Activated naive CD4-positive, alpha-beta T cell treated with anti-CD3 and anti-CD28 coated beads for 36 hours (primary cell): Measurements from ENCODE around the gene SENP5. TPM values are rescaled to one million over a fixed set of nuclear protein-coding genes. Genes with fewer than 3 reads are reported as not detected.

ENCODE experiments used
- CTCF ChIA-PET: fragments of 350-600 bp; sonication (Branson Sonifier 250); formaldehyde crosslinking; loops from one replicate; lab custom pipeline; 2021; ENCODE audit warnings: antibody characterized with exemption; lab: Charles Lee
- DNase-seq: peaks from one replicate; pipeline ENCODE4 v3.0.0-alpha.2; 2020
- H3K27ac Mint-ChIP-seq: one replicate; pipeline ENCODE4 v1.8.0; 2021; ENCODE audit warnings: mild to moderate bottlenecking, mixed read lengths
- H3K27me3 Mint-ChIP-seq: one replicate; pipeline ENCODE4 v1.8.0; 2021; ENCODE audit warnings: low read depth, mixed read lengths
- H3K36me3 Mint-ChIP-seq: one replicate; pipeline ENCODE4 v1.8.0; 2021; ENCODE audit warnings: low read depth, mixed read lengths
- H3K4me1 Mint-ChIP-seq: one replicate; pipeline ENCODE4 v1.8.0; 2021; ENCODE audit warnings: low read depth, mixed read lengths
- H3K4me3 Mint-ChIP-seq: one replicate; pipeline ENCODE4 v1.8.0; 2021; ENCODE audit warnings: mild to moderate bottlenecking, moderate library complexity, mixed read lengths
- H3K9me3 Mint-ChIP-seq: one replicate; pipeline ENCODE4 v1.8.0; 2021; ENCODE audit warnings: mixed read lengths
- intact Hi-C: fragments of 100-400 bp; cut with micrococcal nuclease; formaldehyde crosslinking; loops from one replicate; pipeline ENCODE4 v1.15.1; 2023
- total RNA-seq, 2 experiments: library from RNA; stranded (reverse); gene quantifications; one replicate each; pipeline ENCODE4 v1.2.3, GENCODE V29; 2021

The SENP5 gene
- total RNA-seq, 2 experiments from 2014 or later: 24.1 to 24.4 TPM

- H3K9me3 Mint-ChIP-seq: no peaks in the 10 kb centered on the region
- CTCF ChIA-PET: no interaction called here
- intact Hi-C loops: no loop called here
- peaks cover 19% of the 10 kb centered on the region for H3K4me1 Mint-ChIP-seq
- H3K36me3 Mint-ChIP-seq: peaks cover 9% of the 10 kb centered on the region
- DNase-seq: no peak
- H3K4me3 Mint-ChIP-seq: no peak overlapping the region
- H3K27me3 Mint-ChIP-seq: no peaks in the 10 kb centered on the region
- H3K27ac Mint-ChIP-seq: no peak overlapping the region
These were observed 80.2 kb downstream of the SENP5 start for GRCh38 chr3:196947860-196948441.

GRCh38 chr3:196948442-196949284 lies 80.9 kb downstream of the SENP5 start:
- Mint-ChIP-seq H3K4me1 (peaks cover 13% of the 10 kb centered on the region), H3K4me3 (no peak overlapping the region), H3K27me3 (no peaks in the 10 kb centered on the region), H3K36me3 (peaks cover 4% of the 10 kb centered on the region), H3K9me3 (no peaks in the 10 kb centered on the region), H3K27ac (no peak overlapping the region)
- intact Hi-C loops: no loop called here
- DNase-seq: no peak
- CTCF ChIA-PET: no interaction called here

- H3K36me3 Mint-ChIP-seq: no peaks in the 10 kb centered on the region
- DNase-seq: no peak
- H3K27me3 Mint-ChIP-seq: no peaks in the 10 kb centered on the region
- H3K27ac Mint-ChIP-seq: no peak overlapping the region
- H3K4me1 Mint-ChIP-seq: peaks cover 7% of the 10 kb centered on the region
- no peaks in the 10 kb centered on the region for H3K9me3 Mint-ChIP-seq
- CTCF ChIA-PET: no interaction called here
- intact Hi-C loops: no loop called here
- H3K4me3 Mint-ChIP-seq: no peak overlapping the region
These were observed 81.5 kb downstream of the SENP5 start for GRCh38 chr3:196949285-196949619.

GRCh38 chr3:196949750-196950149 lies 82.0 kb downstream of the SENP5 start:
- Mint-ChIP-seq H3K27me3 (no peaks in the 10 kb centered on the region), H3K27ac (no peak overlapping the region), H3K4me3 (no peak overlapping the region), H3K36me3 (no peaks in the 10 kb centered on the region), H3K4me1 (peaks cover 2% of the 10 kb centered on the region), H3K9me3 (no peaks in the 10 kb centered on the region)
- intact Hi-C loops: no loop called here
- DNase-seq: no peak
- CTCF ChIA-PET: no interaction called here

- Mint-ChIP-seq H3K27ac (no peak overlapping the region), H3K4me1 (no peaks in the 10 kb centered on the region), H3K27me3 (peaks cover 2% of the 10 kb centered on the region), H3K36me3 (no peaks in the 10 kb centered on the region), H3K4me3 (no peak overlapping the region), H3K9me3 (no peaks in the 10 kb centered on the region)
- DNase-seq: no peak
- intact Hi-C loops: no loop called here
- CTCF ChIA-PET: interaction anchor here (0.6 to 2.4 kb wide), 3 partner anchors 18 to 455 kb away, joined by 3 to 5 read pairs (median 3); no protein-coding TSS in a partner anchor
These were observed 83.7 kb downstream of the SENP5 start for GRCh38 chr3:196951371-196951770.

- Mint-ChIP-seq H3K4me3 (no peak overlapping the region), H3K9me3 (no peaks in the 10 kb centered on the region), H3K27me3 (peaks cover 2% of the 10 kb centered on the region), H3K27ac (no peak overlapping the region), H3K36me3 (no peaks in the 10 kb centered on the region), H3K4me1 (no peaks in the 10 kb centered on the region)
- no peak for DNase-seq
- intact Hi-C loops: no loop called here
- CTCF ChIA-PET: interaction anchor here (0.6 to 1.1 kb wide), 2 partner anchors 117 to 424 kb away, joined by 3 to 4 read pairs; no protein-coding TSS in a partner anchor
These were observed 87.1 kb downstream of the SENP5 start for GRCh38 chr3:196954832-196955231.

GRCh38 chr3:196962108-196962929 lies 94.6 kb downstream of the SENP5 start:
- Mint-ChIP-seq H3K36me3 (no peaks in the 10 kb centered on the region), H3K4me3 (no peak overlapping the region), H3K9me3 (peaks cover 4% of the 10 kb centered on the region), H3K27me3 (peaks cover 3% of the 10 kb centered on the region), H3K27ac (no peak overlapping the region), H3K4me1 (no peaks in the 10 kb centered on the region)
- no peak for DNase-seq
- intact Hi-C loops: no loop called here
- CTCF ChIA-PET: no interaction called here

- Mint-ChIP-seq H3K9me3 (peaks cover 4% of the 10 kb centered on the region), H3K4me1 (peaks cover 4% of the 10 kb centered on the region), H3K27ac (no peak overlapping the region), H3K27me3 (peaks cover 9% of the 10 kb centered on the region), H3K4me3 (no peak overlapping the region), H3K36me3 (no peaks in the 10 kb centered on the region)
- CTCF ChIA-PET: no interaction called here
- no peak for DNase-seq
- intact Hi-C loops: no loop called here
These were observed 95.4 kb downstream of the SENP5 start for GRCh38 chr3:196962930-196963630.

GRCh38 chr3:196963631-196963953 lies 95.9 kb downstream of the SENP5 start:
- peaks cover 9% of the 10 kb centered on the region for H3K27me3 Mint-ChIP-seq
- no peak overlapping the region for H3K4me3 Mint-ChIP-seq

GRCh38 chr3:196965112-196965803 lies 97.5 kb downstream of the SENP5 start:
- CTCF ChIA-PET: no interaction called here
- Mint-ChIP-seq H3K4me1 (peaks cover 6% of the 10 kb centered on the region), H3K27ac (no peak overlapping the region), H3K9me3 (peaks cover 4% of the 10 kb centered on the region), H3K4me3 (no peak overlapping the region), H3K36me3 (no peaks in the 10 kb centered on the region), H3K27me3 (peaks cover 10% of the 10 kb centered on the region)
- intact Hi-C loops: no loop called here
- DNase-seq: no peak

More at GRCh38 chr3:196963631-196963953, 95.9 kb downstream of the SENP5 start:
- Mint-ChIP-seq H3K9me3 (peaks cover 4% of the 10 kb centered on the region), H3K36me3 (no peaks in the 10 kb centered on the region), H3K4me1 (peaks cover 4% of the 10 kb centered on the region), H3K27ac (no peak overlapping the region)
- CTCF ChIA-PET: no interaction called here
- no peak for DNase-seq
- intact Hi-C loops: no loop called here

GRCh38 chr3:196965804-196966173 lies 98.1 kb downstream of the SENP5 start:
- H3K27ac Mint-ChIP-seq: no peak overlapping the region
- peaks cover 7% of the 10 kb centered on the region for H3K4me1 Mint-ChIP-seq
- H3K36me3 Mint-ChIP-seq: no peaks in the 10 kb centered on the region
- intact Hi-C loops: no loop called here
- CTCF ChIA-PET: no interaction called here
- H3K4me3 Mint-ChIP-seq: no peak overlapping the region
- peaks cover 16% of the 10 kb centered on the region for H3K27me3 Mint-ChIP-seq
- H3K9me3 Mint-ChIP-seq: peaks cover 4% of the 10 kb centered on the region
- no peak for DNase-seq
